Measurements from ENCODE around the gene TUBB4B.
A peak's percentile ranks its signal among the peaks of the same experiment; 100 is the strongest.

TUBB4B gene

DNA sequence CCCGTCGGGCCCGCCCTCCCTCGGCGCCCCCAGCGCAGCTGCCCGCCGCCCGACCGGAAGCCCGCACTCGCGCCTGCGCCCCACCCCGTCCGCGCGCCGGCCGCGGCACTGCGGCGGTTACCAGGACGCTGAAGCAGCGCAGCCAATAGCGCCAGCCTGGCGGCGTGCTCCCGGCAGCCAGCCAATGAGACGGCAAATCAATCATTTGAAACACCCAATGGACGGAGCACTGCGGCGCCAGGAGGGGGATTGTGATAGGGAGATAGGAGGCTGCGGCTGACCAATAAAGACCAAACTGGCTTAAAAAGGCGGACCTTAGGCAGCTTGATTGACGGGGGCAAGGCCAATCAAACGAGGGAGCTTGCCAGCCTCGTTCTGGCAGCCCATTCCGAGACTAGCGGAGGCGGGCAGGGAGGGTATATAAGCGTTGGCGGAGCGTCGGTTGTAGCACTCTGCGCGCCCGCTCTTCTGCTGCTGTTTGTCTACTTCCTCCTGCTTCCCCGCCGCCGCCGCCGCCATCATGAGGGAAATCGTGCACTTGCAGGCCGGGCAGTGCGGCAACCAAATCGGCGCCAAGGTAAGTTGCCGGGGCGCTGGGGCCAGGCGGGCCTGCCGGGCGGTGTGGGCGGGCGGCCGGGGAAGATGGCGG lies at the start of gene TUBB4B:
Gene TUBB4B (plus strand): TSS at position 447 of the 649 bp plus-strand sequence. CDS start 74 bp downstream, at position 521.
- DNase-seq: peak; percentile 99

DNA sequence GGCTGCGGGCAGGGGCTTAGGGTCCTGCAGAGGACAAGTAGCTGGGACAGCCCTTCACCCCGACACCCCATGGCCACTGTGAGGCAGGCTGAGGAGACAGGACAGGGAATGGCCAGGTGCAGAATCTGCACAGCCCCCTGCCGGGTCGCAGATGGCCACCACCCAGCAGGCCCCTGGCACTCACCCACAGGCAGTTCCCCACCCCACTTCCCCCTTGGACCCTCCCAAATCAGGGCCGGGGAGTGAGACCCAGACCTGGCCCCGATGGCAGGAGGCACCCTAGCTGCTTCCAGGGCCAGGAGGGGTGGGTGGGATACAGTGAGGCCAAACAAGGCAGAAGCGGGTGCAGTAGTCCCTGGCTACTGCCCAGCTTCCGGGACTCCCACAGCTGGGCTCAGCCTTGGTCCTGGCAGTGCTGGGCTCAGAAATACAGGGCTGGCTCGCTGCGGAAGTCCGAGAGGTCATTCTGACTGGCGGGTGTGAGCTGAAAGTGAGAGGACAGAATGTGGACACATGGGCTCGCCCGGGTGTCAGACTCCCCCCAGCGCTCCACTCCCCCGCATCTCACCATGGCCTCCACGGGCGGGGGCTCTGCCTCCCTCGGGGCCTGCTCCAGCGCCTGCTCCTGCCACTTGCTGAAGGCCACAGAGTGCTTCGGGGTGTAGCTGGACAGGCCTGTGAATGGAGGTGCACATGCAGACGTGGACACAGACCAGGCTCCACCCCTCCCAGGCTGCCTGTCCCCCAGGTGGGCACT lies 49.2 kb upstream of the TUBB4B start:
- no peak for DNase-seq

- DNase-seq: no peak
Observed at GRCh38 chr9:137192448-137192780, 48.7 kb upstream of the TUBB4B start.

GRCh38 chr9:137192859-137193258 lies 48.2 kb upstream of the TUBB4B start:
- no peak for DNase-seq

DNA sequence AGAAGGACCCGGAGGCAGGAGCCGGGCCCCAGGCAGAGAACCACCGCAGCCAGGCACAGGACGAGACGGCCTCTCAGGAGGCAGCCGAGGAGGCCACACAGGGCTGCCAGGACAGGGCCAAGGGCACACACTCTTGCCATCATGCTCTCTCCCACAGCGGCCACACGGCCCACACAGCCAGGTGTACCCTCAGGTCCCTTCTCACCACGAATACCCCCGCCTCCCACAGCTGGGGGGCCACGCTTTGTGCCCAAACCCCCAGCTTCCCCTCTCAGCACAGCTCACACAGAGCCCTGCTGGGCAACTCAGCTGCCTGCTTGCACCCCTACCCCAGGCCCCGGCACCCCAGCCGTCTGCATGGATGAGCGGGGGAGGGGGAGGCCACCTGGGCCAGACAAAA lies 47.3 kb upstream of the TUBB4B start:
- no peak for DNase-seq

DNA sequence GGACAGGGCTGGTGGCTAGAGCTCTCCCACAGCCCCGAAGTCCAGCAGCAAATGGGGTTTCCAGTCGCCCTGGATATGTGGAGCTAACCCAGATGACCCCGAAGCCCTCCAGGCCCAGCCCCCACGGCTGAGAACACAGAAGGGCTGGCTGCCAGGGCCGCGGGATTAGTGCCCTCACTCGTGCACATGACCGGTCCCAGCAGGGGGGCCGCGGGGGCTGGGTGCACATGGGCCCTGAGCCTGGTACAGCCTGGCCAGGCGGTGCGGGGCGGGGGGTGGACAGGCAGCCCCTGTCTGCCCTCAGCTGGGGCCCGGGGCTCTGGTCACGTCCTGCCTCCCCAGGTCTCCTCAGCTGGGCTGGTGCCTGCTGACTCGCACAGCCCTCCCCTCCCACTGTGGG lies 46.7 kb upstream of the TUBB4B start:
- no peak for DNase-seq

DNA sequence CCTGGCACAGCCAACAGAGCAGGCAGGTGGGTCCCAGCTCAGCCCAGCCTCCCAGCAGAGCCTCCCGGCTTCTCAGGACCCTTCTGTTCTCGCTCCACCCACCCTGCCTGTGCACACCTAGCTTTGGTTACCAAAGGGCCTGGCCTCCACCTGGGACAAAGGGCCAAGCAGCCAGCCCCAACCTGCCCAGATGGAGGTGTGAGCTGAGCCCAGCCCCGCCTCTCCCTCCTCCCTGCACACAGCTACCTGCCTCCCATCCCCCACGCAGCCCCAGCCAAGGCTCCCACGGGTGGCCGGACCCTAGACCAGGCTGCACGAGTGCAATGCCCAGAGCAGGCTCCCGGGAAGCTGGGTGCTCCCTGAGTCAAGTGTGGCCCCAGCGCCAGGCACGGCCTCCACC lies 46.2 kb upstream of the TUBB4B start:
- no peak for DNase-seq

- peak; percentile 86 for DNase-seq
Observed at GRCh38 chr9:137195525-137196220, 45.4 kb upstream of the TUBB4B start.

GRCh38 chr9:137198051-137198901 lies 42.8 kb upstream of the TUBB4B start:
- peak; percentile 12 for DNase-seq

DNA sequence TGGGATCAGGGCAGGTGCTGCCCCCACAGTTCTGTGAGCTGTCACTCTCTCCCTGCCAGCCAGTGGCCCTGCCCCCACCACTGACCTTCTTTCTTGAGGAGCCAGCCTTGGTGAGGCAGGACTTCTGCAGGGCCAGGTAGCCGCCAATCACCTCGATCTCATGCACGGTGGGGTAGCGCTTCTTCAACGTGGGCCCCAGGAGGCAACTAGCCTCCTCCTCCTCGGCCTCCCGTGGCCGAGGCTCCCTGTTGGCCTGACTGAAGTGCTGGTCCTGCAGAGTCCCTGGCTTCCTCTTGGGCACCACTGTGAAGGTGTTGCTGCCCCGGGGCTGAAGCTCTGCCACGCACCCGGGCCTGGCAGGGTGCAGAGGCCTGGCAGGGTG lies 42.2 kb upstream of the TUBB4B start:
- DNase-seq: no peak

GRCh38 chr9:137199411-137200121 lies 41.5 kb upstream of the TUBB4B start:
- no peak for DNase-seq

- peak; percentile 99 for DNase-seq
Observed at GRCh38 chr9:137200311-137201204, 40.5 kb upstream of the TUBB4B start, which contains the start of gene TPRN. TSS of gene TPRN (minus strand) at chr9:137200741. CDS start at chr9:137200711, 30 bp downstream.

DNA sequence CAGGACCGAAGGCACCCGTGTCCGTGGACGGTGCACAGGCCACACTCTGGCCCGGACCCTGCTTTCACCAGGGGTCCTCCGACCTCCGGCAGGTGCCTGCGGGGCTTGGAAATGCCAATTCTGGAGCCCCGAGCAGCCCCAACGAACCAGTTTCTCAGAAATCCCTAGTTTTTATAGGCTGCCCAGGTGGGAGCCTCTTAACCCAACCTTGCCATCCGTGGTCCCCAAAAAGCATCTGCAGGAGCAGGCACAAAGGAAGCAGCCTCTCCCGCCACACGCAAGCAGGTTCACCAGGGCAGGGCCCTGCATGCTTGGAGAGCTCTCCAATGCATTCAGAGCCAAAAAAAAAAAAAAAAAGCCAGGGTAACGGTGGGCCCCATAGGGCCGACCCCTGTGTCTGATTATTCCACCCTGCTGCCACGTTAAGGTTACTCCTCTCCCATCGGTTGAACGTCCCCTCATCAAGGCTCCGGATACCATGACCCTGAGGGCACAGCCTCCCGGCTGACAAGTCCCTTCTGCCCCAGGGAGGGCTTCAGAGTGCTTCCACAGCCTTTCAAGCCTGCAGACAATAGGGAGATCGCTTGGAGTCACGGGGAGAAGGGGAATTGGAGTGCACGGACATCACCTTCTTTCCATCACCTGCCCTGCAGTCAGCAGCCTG lies 39.8 kb upstream of the TUBB4B start:
- DNase-seq: no peak

GRCh38 chr9:137202966-137203365 lies 38.1 kb upstream of the TUBB4B start:
- DNase-seq: no peak

GRCh38 chr9:137204731-137205125 lies 36.4 kb upstream of the TUBB4B start:
- DNase-seq: no peak

DNA sequence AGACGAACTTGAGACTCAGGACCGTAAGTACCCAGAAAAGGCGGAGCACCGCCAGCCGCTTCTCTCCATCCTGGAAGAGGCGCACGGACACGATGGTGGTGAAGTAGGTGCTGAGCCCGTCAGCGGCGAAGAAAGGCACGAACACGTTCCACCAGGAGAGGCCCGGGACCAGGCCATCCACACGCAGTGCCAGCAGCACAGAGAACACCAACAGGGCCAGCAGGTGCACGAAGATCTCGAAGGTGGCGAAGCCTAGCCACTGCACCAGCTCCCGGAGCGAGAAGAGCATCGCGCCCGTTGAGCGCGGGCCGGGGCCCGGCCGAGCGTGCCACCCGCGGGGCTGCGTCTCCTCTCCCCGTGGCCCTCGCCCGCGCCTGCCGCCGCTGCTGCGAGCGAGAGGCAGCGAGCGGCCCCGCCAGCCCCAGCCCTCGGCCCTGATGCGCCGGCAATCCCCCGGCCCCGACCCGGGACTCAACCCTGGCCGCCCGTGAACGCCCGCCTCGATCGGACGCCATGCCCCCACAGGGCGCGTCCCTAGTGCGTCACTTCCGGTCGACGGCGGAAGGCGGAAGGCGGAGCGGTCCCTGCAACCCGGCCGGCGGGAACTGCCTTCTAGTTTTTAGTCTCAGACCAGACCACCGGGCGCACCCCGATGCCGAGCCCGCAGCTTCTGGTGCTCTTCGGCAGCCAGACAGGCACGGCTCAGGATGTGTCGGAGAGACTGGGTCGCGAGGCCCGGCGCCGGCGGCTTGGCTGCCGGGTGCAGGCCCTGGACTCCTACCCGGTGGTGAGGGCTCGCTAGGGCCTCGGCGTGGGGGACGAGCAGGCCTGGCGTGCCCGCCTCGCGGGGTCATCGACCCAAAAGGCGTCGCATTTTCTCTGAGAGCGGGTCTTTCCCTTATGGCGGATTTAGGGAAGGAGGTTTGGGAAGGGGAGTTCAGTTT lies 35.7 kb upstream of the TUBB4B start, which contains the start of the genes NDOR1 and TMEM203:
Gene NDOR1 (plus strand): TSS at position 575 of the 944 bp plus-strand sequence. CDS start 78 bp downstream, at position 653.
Gene TMEM203 (minus strand): TSS at position 523 of the 944 bp plus-strand sequence. CDS start 234 bp downstream, at position 289.
- DNase-seq: peak; percentile 70

GRCh38 chr9:137206602-137207001 lies 34.5 kb upstream of the TUBB4B start:
- DNase-seq: no peak

- DNase-seq: no peak
Observed at GRCh38 chr9:137211532-137211931, 29.6 kb upstream of the TUBB4B start.

DNA sequence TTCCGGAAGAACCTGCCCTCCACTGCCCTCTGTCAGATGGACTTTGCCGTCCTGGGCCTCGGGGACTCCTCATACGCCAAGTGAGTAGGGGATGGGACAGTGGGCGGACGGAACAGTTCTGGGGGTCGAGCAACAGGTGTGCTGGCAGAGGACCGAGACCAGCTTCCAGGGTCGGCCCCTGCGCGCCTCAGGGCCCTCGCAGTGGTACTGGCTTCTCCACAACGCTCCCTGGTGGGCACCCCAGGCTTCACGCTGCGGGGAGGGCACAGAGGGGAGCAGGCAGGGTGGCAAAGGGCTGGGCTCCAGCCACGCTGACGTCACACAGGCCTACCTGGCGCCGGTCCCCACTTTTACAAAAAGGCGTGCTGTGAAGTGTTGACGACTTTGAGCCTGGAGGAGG lies 28.6 kb upstream of the TUBB4B start:
- DNase-seq: no peak

Measured in NCI-H146 (cell line).